GM12875 (cell line): ENCODE data around the gene RPN2.

Experiments
- H3K4me3 ChIP-seq: one replicate; pipeline ENCODE4 v1.5.1; 2011; ENCODE audit warnings: low read depth, low read length, control low read depth
- TF ChIP-seq, protein P1 (sequence below): IDR thresholded peaks from 2 replicates; pipeline ENCODE4 v1.5.1; 2011; ENCODE audit warnings: low read depth, mild to moderate bottlenecking, control low read depth, inconsistent platforms, low read length, moderate library complexity, borderline replicate concordance; ENCODE audit not compliant: insufficient read depth

RPN2 gene

GRCh38 chr20:37265152-37265551, 86.0 kb downstream of the RPN2 start:
- TF ChIP-seq, protein P1, sequence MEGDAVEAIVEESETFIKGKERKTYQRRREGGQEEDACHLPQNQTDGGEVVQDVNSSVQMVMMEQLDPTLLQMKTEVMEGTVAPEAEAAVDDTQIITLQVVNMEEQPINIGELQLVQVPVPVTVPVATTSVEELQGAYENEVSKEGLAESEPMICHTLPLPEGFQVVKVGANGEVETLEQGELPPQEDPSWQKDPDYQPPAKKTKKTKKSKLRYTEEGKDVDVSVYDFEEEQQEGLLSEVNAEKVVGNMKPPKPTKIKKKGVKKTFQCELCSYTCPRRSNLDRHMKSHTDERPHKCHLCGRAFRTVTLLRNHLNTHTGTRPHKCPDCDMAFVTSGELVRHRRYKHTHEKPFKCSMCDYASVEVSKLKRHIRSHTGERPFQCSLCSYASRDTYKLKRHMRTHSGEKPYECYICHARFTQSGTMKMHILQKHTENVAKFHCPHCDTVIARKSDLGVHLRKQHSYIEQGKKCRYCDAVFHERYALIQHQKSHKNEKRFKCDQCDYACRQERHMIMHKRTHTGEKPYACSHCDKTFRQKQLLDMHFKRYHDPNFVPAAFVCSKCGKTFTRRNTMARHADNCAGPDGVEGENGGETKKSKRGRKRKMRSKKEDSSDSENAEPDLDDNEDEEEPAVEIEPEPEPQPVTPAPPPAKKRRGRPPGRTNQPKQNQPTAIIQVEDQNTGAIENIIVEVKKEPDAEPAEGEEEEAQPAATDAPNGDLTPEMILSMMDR: no peak
- no peak overlapping the region for H3K4me3 ChIP-seq

- no peak overlapping the region for H3K4me3 ChIP-seq
- TF ChIP-seq, protein P1: no peak
These were observed 88.0 kb downstream of the RPN2 start for GRCh38 chr20:37266940-37267666.

DNA sequence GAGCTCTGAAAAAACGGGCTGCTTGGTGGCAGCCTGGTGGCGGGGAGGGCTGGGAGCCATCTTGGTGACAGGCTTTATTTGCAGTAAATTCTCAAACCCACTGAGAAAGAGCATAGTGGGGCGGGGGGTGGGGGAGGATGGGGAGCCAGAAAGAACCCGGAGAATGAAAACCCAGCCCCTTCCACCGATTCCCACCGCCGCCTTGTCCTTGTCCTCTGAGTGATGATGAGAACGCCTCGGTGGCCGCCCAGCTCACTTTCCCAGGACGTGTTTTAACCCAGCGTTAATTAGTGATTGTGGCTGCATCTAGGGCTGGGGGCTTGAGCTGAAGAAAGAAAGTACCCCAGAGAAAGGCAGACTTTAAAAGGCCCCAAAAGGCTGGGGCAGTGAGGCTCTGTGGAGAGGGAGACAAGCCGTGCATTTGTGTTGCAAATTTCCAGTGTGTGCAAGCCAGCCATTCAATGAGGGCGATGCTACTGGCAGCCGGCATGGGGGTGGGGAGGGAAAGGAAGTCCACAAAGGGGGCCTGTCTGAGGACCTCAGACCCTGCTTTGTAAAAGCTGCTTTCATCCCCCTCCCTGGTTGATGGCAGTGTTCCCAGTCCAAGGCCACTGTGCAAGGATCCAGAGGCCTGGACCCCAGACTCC, 88.7 kb downstream of the RPN2 start:
- TF ChIP-seq, protein P1: no peak
- no peak overlapping the region for H3K4me3 ChIP-seq

- no peak overlapping the region for H3K4me3 ChIP-seq
- TF ChIP-seq, protein P1: no peak
These were observed 91.7 kb downstream of the RPN2 start for GRCh38 chr20:37270576-37271420.

GRCh38 chr20:37271421-37271768, 92.3 kb downstream of the RPN2 start:
- no peak overlapping the region for H3K4me3 ChIP-seq
- TF ChIP-seq, protein P1: no peak

GRCh38 chr20:37273988-37274387, 94.9 kb downstream of the RPN2 start:
- H3K4me3 ChIP-seq: no peak overlapping the region
- TF ChIP-seq, protein P1: no peak
